Mucosa of descending colon (tissue), 3 donors: Measurements from ENCODE around the gene OGFOD2. TPM values are rescaled to one million over a fixed set of nuclear protein-coding genes. Genes with fewer than 3 reads are reported as not detected.

Experiments
- ATAC-seq: fragments of 200-7000 bp; cut with Tn5 transposase; one replicate; pipeline ENCODE4 v1.9.1; 2020; ENCODE audit warnings: mild to moderate bottlenecking, moderate library complexity
- DNase-seq, 3 donors: peaks; one replicate each; pipeline ENCODE4 v3.0.0-alpha.2; 2020
- H3K36me3 ChIP-seq: fragments of 200-600 bp; one replicate; pipeline ENCODE4 v1.8.0; 2021; ENCODE audit warnings: low read depth, mild to moderate bottlenecking
- H3K4me1 ChIP-seq: fragments of 200-600 bp; one replicate; pipeline ENCODE4 v1.8.0; 2021; ENCODE audit warnings: low read depth, mild to moderate bottlenecking
- H3K4me3 ChIP-seq: fragments of 200-600 bp; one replicate; pipeline ENCODE4 v1.8.0; 2021; ENCODE audit warnings: mild to moderate bottlenecking
- H3K9me3 ChIP-seq: fragments of 200-600 bp; one replicate; pipeline ENCODE4 v1.8.0; 2021; ENCODE audit warnings: mild to moderate bottlenecking
- CTCF ChIP-seq: fragments of 200-600 bp; IDR thresholded peaks from one replicate; pipeline ENCODE4 v1.8.0; 2022; ENCODE audit warnings: antibody characterized with exemption, mild to moderate bottlenecking
- intact Hi-C, 2 donors: fragments of 100-400 bp; cut with DNase I in 1 of 2; cut with micrococcal nuclease in 1 of 2; formaldehyde crosslinking; loops; one replicate each; pipeline versions ENCODE4 v1.11.0 to v1.11.1; 2022; cut with DNase I, micrococcal nuclease
- microRNA-seq: library from miRNA; unstranded; fragments of <30 nt; microRNA quantifications from one replicate; pipeline ENCODE4, GENCODE V29; 2019
- total RNA-seq, 3 donors: library from RNA; stranded (reverse); fragmentation: NEBNext Ultra II Directional in 2 of 3; extraction: Animal tissue kit (Norgen Biotek cat#: 25700) in 2 of 3; gene quantifications; one replicate each; pipeline versions ENCODE4 v1.2.1 to v1.2.4, GENCODE V29; 2021 to 2023
- donor health status: DM: no; HTN: no; CAD: no; lungs with moderate emphysema.
- donor health status: DM: no; HTN: no; CAD: no.
- donor health status: DM: no; HTN: yes; CAD: no.

The OGFOD2 gene
- total RNA-seq, 3 donors from 2014 or later, result 17.0 to 25.0 (median 23.7) TPM

- Histone ChIP-seq H3K9me3 (no peaks in the 10 kb centered on the region), H3K4me3 (no peak overlapping the region), H3K4me1 (peaks cover 6% of the 10 kb centered on the region), H3K36me3 (no peaks in the 10 kb centered on the region)
- peak in 1 of 3 donors; percentile 12 for DNase-seq
- TF ChIP-seq CTCF, result no peak
- intact Hi-C loops, result no loop called here
- ATAC-seq, result no peak
These were observed 53.4 kb downstream of the OGFOD2 start for GRCh38 chr12:123028475-123028874.

GRCh38 chr12:123029550-123029949, 54.5 kb downstream of the OGFOD2 start:
- Histone ChIP-seq H3K4me3 (no peak overlapping the region), H3K4me1 (peaks cover 5% of the 10 kb centered on the region), H3K36me3 (no peaks in the 10 kb centered on the region), H3K9me3 (no peaks in the 10 kb centered on the region)
- intact Hi-C loops, result no loop called here
- no peak for ATAC-seq
- no peak for TF ChIP-seq CTCF
- DNase-seq, result no peak

Small RNAs within 50 kb of the gene (microRNA-seq; reads per million reads assigned to microRNA genes)
- gene MIR4304, result not detected

Other genes starting within 250 kb of the OGFOD2 start
- gene HCAR1, start 244.4 kb upstream of the OGFOD2 start, total RNA-seq, result under 1 TPM; 0.06 to 0.09 (median 0.07) TPM
- gene DENR, start 222.4 kb upstream of the OGFOD2 start, total RNA-seq, result 10 to 100 TPM; 30.9 to 40.3 (median 33.2) TPM
- 1 to 10 TPM in 1 of 3 donors, under 1 TPM in 2; 0.39 to 1.2 (median 0.58) TPM for gene CCDC62, start 200.7 kb upstream of the OGFOD2 start, total RNA-seq
- 10 to 100 TPM; 37.8 to 76.5 (median 73.1) TPM for gene HIP1R, start 139.8 kb upstream of the OGFOD2 start, total RNA-seq
- 100 to 1,000 TPM in 1 of 3 donors, 10 to 100 TPM in 2; 50.7 to 108 (median 81.8) TPM for gene VPS37B, start 79.1 kb upstream of the OGFOD2 start, total RNA-seq
- gene ABCB9, start 8.8 kb upstream of the OGFOD2 start, total RNA-seq, result 1 to 10 TPM; 6.3 to 8.2 (median 6.4) TPM
- gene ARL6IP4, start 5.4 kb downstream of the OGFOD2 start, total RNA-seq, result 100 to 1,000 TPM; 127 to 171 (median 128) TPM
- gene PITPNM2, start 175.8 kb downstream of the OGFOD2 start, total RNA-seq, result 10 to 100 TPM; 16.7 to 22.7 (median 20.8) TPM